ENCODE data around the gene CACNA1G.

Gene CACNA1G

DNA sequence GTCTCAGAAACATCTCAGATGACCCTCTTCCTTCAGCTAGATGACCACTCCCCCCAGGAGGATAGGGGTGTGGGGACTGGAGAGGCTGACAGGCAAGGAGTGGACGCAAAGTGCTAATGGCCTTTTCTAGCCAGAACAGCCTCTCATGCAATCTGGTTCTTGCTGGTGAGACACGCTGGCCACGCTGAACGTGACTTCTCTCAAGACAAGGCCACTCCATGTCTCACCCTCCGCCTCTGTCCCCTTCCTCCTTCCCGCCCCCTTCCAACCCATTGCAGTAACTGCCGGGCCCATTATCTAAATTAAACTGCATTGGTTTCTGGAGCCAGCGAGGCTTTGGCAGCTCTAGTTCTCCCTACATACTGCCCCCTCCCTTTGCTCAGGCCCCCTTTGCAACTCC, 9.5 kb downstream of the CACNA1G start:
- DNase-seq: no peak

DNA sequence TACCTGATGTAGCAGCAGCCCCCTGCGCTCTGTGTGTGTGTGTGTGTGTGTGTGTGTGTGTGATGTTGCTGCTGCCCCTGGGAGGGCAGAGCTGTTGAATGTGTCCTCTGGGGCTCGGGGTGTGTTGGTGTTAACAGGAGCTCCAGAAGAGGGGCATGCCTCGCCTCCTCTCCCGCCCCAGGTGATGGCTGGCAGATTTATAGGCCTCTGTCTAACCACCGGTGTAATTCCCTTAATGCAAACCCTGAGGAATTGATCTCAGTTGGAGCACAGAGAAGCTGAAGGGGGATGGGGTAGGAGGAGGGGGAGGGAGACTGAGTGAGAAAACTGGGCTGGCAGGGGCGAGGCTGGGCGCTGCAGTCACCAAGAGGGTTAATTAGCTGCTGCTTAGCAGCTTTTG, 10.0 kb downstream of the CACNA1G start:
- DNase-seq: no peak

GRCh38 chr17:50571681-50572080, 11.2 kb downstream of the CACNA1G start:
- no peak for DNase-seq

- no peak for DNase-seq
Measured at GRCh38 chr17:50572541-50572940, 12.0 kb downstream of the CACNA1G start.

GRCh38 chr17:50573866-50574611, 13.5 kb downstream of the CACNA1G start:
- DNase-seq: no peak

GRCh38 chr17:50575581-50576210, 15.2 kb downstream of the CACNA1G start:
- DNase-seq: no peak

DNA sequence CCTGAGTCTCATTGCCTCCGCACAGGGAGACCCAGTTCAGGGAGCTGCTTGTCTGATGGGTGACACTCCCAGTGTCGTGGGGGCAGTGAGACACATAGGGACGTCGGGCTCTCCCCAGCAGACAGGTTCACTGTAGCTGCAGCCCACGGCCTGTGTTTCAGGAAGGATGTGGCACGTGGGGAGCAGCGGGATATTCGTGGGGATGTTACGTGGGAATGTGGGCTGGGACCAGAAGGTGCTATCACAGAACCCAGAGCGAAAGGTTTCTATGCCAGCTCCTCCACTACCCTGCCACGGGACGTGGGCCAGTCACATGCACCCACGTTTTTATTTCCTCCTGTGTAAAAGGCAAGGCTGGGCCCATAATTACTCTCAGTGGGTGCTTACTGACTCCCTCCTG, 16.3 kb downstream of the CACNA1G start:
- DNase-seq: no peak

GRCh38 chr17:50577451-50577954, 17.0 kb downstream of the CACNA1G start:
- no peak for DNase-seq

DNA sequence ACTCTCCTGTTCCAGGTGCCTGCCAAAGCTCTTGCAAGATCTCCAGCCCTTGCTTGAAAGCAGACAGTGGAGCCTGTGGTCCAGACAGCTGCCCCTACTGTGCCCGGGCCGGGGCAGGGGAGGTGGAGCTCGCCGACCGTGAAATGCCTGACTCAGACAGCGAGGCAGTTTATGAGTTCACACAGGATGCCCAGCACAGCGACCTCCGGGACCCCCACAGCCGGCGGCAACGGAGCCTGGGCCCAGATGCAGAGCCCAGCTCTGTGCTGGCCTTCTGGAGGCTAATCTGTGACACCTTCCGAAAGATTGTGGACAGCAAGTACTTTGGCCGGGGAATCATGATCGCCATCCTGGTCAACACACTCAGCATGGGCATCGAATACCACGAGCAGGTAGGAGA, 17.7 kb downstream of the CACNA1G start:
- no peak for DNase-seq

DNA sequence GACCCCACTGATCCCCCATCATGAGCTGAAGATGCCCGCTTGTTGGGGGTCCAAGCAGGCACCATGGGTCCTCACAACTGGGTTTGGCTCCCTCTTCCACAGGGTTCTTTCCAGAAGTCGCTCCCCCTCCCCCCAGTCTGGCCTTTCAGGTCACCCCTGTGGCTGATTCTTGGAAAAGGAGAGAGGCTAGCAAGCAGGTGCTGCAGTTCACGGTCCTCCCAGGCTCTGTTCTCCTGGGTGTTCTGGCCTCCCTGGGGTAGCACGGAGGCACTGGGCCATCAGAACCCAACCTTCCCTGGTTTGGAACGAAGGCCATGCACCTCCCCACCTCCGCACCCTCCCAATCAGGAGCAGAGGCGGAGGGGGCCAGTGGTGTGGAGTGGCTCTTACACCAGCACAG, 18.9 kb downstream of the CACNA1G start:
- no peak for DNase-seq

DNA sequence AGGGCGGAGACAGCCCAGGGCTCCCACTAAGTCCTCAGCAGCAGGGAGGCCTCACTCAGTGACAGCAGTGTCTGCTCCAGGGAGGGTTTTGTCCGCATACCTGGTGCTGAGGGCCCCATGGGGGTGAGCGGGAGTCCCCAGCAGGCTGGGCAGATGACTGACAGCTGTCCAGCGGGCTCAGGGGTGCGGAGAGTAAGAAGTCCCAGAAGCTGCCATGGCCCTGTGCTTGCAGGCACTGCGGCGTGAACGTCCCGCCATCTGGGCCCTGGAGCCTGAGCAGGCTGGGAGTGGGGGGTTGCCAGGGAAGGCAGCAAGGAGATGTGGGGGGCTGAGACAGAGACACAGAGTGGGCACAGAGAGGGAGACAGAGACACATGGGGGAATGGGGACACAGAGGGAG, 20.1 kb downstream of the CACNA1G start:
- DNase-seq: no peak

- no peak for DNase-seq
Measured at GRCh38 chr17:50581316-50581715, 20.8 kb downstream of the CACNA1G start.

DNA sequence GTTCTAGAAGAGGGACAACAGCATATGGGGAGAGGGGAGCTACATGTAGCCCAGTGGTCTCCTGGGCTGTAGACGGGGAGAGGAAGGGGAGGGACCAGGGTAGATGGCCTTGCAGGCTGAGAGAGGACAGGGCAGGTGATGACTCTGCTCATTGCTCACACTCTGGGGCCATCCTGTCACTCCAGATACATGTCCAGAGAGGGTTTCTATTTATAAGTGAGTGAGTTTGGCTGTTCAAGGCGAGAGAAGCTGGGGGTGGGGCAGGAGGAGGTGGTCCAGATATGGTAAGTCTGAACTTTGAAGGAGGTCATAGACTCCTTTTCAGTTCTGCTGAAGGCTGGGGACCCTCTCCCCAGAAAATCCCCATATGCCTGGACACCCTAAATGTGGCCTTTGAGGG, 22.2 kb downstream of the CACNA1G start:
- no peak for DNase-seq

GRCh38 chr17:50583641-50584040, 23.1 kb downstream of the CACNA1G start:
- DNase-seq: no peak

DNA sequence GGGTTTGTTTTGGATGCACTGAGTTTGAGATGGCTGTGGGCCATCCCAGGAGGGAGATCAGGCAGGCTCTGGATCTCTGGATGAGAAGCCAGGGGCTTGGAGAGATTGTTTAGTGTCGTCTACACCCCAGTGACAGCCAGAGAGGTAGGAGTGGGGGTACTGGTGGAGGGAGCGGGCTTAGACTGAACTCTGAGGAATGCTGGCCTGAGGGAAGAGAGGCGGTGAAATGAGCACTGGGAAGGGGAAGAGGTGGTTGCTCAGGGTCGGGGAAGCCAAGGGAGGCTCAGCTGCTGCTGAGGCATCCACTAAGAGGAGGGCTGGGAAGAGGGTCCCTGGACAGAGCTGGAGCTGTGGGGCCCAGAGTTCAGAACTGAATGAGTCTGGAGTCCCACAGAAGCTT, 23.6 kb downstream of the CACNA1G start:
- no peak for DNase-seq

DNA sequence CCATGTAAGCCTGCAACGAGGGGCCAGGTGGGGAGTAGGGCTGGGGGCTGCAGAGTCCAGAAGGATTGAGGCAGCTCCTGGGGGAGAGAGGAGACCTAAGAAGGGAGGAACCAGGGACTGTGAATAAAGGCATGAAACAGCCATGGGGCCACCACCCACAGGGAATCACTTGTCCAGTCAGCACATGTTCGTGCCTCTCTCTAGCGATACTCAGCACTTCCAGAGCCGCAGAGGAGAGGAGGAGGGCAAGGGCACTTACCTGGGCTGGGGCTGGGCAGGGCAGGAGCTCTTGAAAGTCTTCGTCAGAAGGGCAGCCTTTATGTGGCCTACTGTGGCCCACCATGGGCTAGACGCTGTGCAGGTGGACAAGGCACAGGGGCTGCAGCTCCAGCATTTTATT, 24.2 kb downstream of the CACNA1G start:
- no peak for DNase-seq

GRCh38 chr17:50585346-50585745, 24.8 kb downstream of the CACNA1G start:
- no peak for DNase-seq

- DNase-seq: no peak
Measured at GRCh38 chr17:50585891-50586290, 25.4 kb downstream of the CACNA1G start.

- DNase-seq: no peak
Measured at GRCh38 chr17:50586421-50587247, 26.1 kb downstream of the CACNA1G start.

DNA sequence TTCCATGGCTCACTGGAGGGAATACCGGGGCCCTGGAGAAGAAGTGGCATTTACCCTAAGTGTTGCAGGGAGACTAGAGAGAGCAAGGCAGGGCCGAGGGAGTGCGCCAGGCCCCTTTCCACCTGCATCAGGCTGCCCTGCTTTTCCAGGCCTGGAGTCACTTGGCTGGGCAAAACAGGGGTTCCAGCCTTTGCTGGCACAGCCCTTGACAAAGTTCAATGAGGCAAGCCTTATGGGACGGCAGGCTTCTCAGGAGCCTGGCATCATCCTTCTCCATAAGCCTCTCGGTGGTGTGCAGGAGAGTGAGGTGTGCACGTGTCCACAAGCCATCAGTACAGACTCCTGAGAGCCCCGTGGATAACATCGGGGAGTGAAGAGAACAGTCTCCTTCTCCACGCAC, 27.1 kb downstream of the CACNA1G start:
- DNase-seq: no peak

- no peak for DNase-seq
Measured at GRCh38 chr17:50588391-50589049, 28.0 kb downstream of the CACNA1G start.

- DNase-seq: no peak
Measured at GRCh38 chr17:50589095-50589705, 28.7 kb downstream of the CACNA1G start.

Data from NCI-H226 (cell line).